Lower lobe of right lung (tissue), 2 donors: Measurements from ENCODE around the gene AUTS2. TPM values are rescaled to one million over a fixed set of nuclear protein-coding genes. Genes with fewer than 3 reads are reported as not detected.

Experiments used
- ATAC-seq, 2 donors: fragments of 200-7000 bp; cut with Tn5 transposase; one replicate each; pipeline ENCODE4 v1.9.1; 2020 to 2022; ENCODE audit warnings: mild to moderate bottlenecking in 2 of 2, moderate library complexity in 2 of 2
- DNase-seq: peaks from one replicate; pipeline ENCODE4 v3.0.0-alpha.2; 2020
- H3K27ac ChIP-seq: fragments of 200-600 bp; one replicate; pipeline ENCODE4 v1.8.0; 2022
- H3K27me3 ChIP-seq: fragments of 200-600 bp; one replicate; pipeline ENCODE4 v1.8.0; 2022; ENCODE audit warnings: low read depth
- H3K36me3 ChIP-seq: fragments of 200-600 bp; one replicate; pipeline ENCODE4 v1.8.0; 2022; ENCODE audit warnings: mild to moderate bottlenecking
- H3K4me1 ChIP-seq: fragments of 200-600 bp; one replicate; pipeline ENCODE4 v1.8.0; 2022
- H3K4me3 ChIP-seq: fragments of 200-600 bp; one replicate; pipeline ENCODE4 v1.8.0; 2022; ENCODE audit warnings: mild to moderate bottlenecking
- H3K9me3 ChIP-seq: fragments of 200-600 bp; one replicate; pipeline ENCODE4 v1.8.0; 2022
- intact Hi-C: fragments of 100-400 bp; cut with DNase I; formaldehyde crosslinking; loops from one replicate; pipeline ENCODE4 v1.11.0; 2022
- total RNA-seq: library from RNA; stranded (reverse); fragmentation: NEBNext Ultra II Directional; extraction: Animal tissue kit (Norgen Biotek cat#: 25700); gene quantifications from one replicate; pipeline ENCODE4 v1.2.1, GENCODE V29; 2021
- TF ChIP-seq, protein P1 (sequence below): fragments of 200-600 bp; IDR thresholded peaks from one replicate; pipeline ENCODE4 v1.8.0; 2022; ENCODE audit warnings: antibody characterized with exemption, mild to moderate bottlenecking
- donor health status: DM: no; HTN: yes; CAD: no; lungs with severe emphysema.

Gene AUTS2
- total RNA-seq, 1 donor from 2014 or later: 45.7 TPM

DNA sequence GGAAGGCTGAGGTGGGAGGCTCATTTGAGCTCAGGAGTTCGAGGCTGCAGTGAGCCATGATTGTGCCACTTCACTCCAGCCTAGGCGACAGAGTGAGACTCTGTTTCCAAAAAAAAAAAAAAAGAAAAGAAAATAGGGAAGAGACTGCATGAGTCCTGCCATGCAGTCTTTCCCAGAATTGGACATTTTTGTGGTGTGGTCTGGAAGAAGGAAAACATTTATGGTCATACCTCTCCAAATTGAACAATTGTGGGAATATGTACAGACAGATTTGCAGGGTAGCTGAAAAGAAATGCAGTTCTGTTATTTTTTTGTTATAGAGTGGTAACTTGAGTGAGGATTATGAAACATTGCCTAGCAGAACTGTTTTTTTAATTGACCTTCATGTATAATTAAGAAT lies 198.1 kb downstream of the AUTS2 start:
- TF ChIP-seq, protein P1, sequence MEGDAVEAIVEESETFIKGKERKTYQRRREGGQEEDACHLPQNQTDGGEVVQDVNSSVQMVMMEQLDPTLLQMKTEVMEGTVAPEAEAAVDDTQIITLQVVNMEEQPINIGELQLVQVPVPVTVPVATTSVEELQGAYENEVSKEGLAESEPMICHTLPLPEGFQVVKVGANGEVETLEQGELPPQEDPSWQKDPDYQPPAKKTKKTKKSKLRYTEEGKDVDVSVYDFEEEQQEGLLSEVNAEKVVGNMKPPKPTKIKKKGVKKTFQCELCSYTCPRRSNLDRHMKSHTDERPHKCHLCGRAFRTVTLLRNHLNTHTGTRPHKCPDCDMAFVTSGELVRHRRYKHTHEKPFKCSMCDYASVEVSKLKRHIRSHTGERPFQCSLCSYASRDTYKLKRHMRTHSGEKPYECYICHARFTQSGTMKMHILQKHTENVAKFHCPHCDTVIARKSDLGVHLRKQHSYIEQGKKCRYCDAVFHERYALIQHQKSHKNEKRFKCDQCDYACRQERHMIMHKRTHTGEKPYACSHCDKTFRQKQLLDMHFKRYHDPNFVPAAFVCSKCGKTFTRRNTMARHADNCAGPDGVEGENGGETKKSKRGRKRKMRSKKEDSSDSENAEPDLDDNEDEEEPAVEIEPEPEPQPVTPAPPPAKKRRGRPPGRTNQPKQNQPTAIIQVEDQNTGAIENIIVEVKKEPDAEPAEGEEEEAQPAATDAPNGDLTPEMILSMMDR: no peak
- Histone ChIP-seq H3K27me3 (no peaks in the 10 kb centered on the region), H3K4me3 (no peak overlapping the region), H3K27ac (no peak overlapping the region), H3K4me1 (peaks cover 6% of the 10 kb centered on the region), H3K36me3 (no peaks in the 10 kb centered on the region), H3K9me3 (no peaks in the 10 kb centered on the region)
- no peak for ATAC-seq
- intact Hi-C loops: no loop called here
- no peak for DNase-seq

GRCh38 chr7:69799048-69799697 lies 200.9 kb downstream of the AUTS2 start:
- H3K9me3 ChIP-seq: no peaks in the 10 kb centered on the region

GRCh38 chr7:69799990-69800389 lies 201.7 kb downstream of the AUTS2 start:
- intact Hi-C loops: no loop called here
- Histone ChIP-seq H3K27me3 (no peaks in the 10 kb centered on the region), H3K4me3 (no peak overlapping the region), H3K36me3 (no peaks in the 10 kb centered on the region), H3K9me3 (no peaks in the 10 kb centered on the region), H3K27ac (no peak overlapping the region), H3K4me1 (peaks cover 6% of the 10 kb centered on the region)
- TF ChIP-seq, protein P1: no peak
- no peak for DNase-seq
- ATAC-seq: peak in 1 of 2 donors; percentile 17

More at GRCh38 chr7:69799048-69799697, 200.9 kb downstream of the AUTS2 start:
- Histone ChIP-seq H3K27ac (no peak overlapping the region), H3K4me1 (peaks cover 6% of the 10 kb centered on the region), H3K27me3 (no peaks in the 10 kb centered on the region), H3K36me3 (no peaks in the 10 kb centered on the region), H3K4me3 (no peak overlapping the region)
- DNase-seq: no peak
- ATAC-seq: no peak
- intact Hi-C loops: no loop called here
- TF ChIP-seq, protein P1: no peak

DNA sequence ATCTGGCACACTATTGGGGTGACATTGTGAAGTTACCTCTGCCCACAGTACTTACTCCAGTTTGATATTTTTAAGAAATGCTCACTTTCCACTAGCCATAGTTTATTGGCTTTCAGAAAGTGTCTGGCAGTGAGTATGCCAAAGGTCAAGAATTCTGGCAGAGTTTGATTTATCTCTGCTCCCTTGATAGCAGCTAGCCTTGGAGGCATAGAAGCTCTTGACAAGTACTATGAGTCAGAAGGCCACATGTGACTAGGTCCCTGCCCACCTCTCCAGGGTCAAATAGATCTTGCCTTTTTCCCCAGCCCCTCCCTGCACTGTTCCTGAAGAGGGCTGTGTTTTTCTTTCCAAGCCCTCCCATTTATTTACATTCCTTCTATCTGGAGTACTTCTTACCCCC lies 202.2 kb downstream of the AUTS2 start:
- DNase-seq (peak; percentile 47), ATAC-seq (peak; percentile 95 to 98)
- Histone ChIP-seq H3K27me3 (no peaks in the 10 kb centered on the region), H3K27ac (no peak overlapping the region), H3K9me3 (no peaks in the 10 kb centered on the region), H3K4me3 (no peak overlapping the region), H3K36me3 (no peaks in the 10 kb centered on the region), H3K4me1 (peaks cover 6% of the 10 kb centered on the region)
- intact Hi-C loops: no loop called here
- TF ChIP-seq, protein P1: no peak

- TF ChIP-seq, protein P1: no peak
- H3K27me3 ChIP-seq: no peaks in the 10 kb centered on the region
- ATAC-seq (no peak), DNase-seq (no peak)
- peaks cover 6% of the 10 kb centered on the region for H3K4me1 ChIP-seq
- H3K4me3 ChIP-seq: no peak overlapping the region
- H3K36me3 ChIP-seq: no peaks in the 10 kb centered on the region
- H3K27ac ChIP-seq: no peak overlapping the region
- H3K9me3 ChIP-seq: no peaks in the 10 kb centered on the region
- intact Hi-C loops: no loop called here
These were observed 203.7 kb downstream of the AUTS2 start for GRCh38 chr7:69801729-69802682.
